Heart left ventricle (tissue), 16 donors: ENCODE data around the gene CACNA1C. TPM values are rescaled to one million over a fixed set of nuclear protein-coding genes. Genes with fewer than 3 reads are reported as not detected.

ENCODE experiments used
- ATAC-seq, 4 donors: fragments of 200-7000 bp; cut with Tn5 transposase; one replicate each; pipeline ENCODE4 v1.9.1; 2020 to 2022; ENCODE audit warnings: moderate library complexity in 4 of 4, mild to moderate bottlenecking in 3 of 4, moderate number of reproducible peaks in 1 of 4
- DNase-seq, 5 donors: peaks; one replicate each; pipeline ENCODE4 v3.0.0-alpha.2; 2020
- H3K27ac ChIP-seq, 12 donors: fragments of 200-600 bp; sonication (generic) in 4 of 12; one replicate each; pipeline versions ENCODE4 v1.5.0 to v1.8.0; 2016 to 2022; ENCODE audit warnings: mild to moderate bottlenecking in 2 of 12
- H3K27me3 ChIP-seq, 9 donors: fragments of 200-600 bp; sonication (generic) in 2 of 9; one replicate each; pipeline versions ENCODE4 v1.5.1 to v1.8.0; 2016 to 2022; ENCODE audit warnings: mild to moderate bottlenecking in 3 of 9
- H3K36me3 ChIP-seq, 9 donors: fragments of 200-600 bp; sonication (generic) in 2 of 9; one replicate each; pipeline versions ENCODE4 v1.5.0 to v1.8.0; 2018 to 2022; ENCODE audit warnings: mild to moderate bottlenecking in 2 of 9
- H3K4me1 ChIP-seq, 12 donors: fragments of 200-600 bp; sonication (generic) in 4 of 12; one replicate each; pipeline versions ENCODE4 v1.5.0 to v1.8.0; 2016 to 2022; ENCODE audit warnings: mild to moderate bottlenecking in 3 of 12
- H3K4me3 ChIP-seq, 12 donors: fragments of 200-600 bp; sonication (generic) in 4 of 12; one replicate each; pipeline versions ENCODE4 v1.5.0 to v1.8.0; 2017 to 2022; ENCODE audit warnings: mild to moderate bottlenecking in 9 of 12, moderate library complexity in 4 of 12
- H3K9me3 ChIP-seq, 12 donors: fragments of 200-600 bp; sonication (generic) in 4 of 12; one replicate each; pipeline versions ENCODE4 v1.5.0 to v1.8.0; 2016 to 2022; ENCODE audit warnings: mild to moderate bottlenecking in 1 of 12
- CTCF ChIP-seq, 12 donors: fragments of 200-600 bp; sonication (generic) in 4 of 12; IDR thresholded peaks; one replicate each; pipeline versions ENCODE4 v1.5.0 to v1.8.0; 2018 to 2022; ENCODE audit warnings: antibody characterized with exemption in 12 of 12, mild to moderate bottlenecking in 5 of 12
- POLR2A ChIP-seq, 2 donors: fragments of 450-650 bp; IDR thresholded peaks; one replicate each; pipeline ENCODE4 v1.6.1; 2017; ENCODE audit warnings: antibody characterized with exemption in 2 of 2, mild to moderate bottlenecking in 2 of 2, moderate library complexity in 2 of 2
- WGBS, 4 donors: extraction: QIAGEN DNeasy Blood & Tissue Kit in 2 of 4; methylation state at CpG; one replicate each; pipeline versions ENCODE4 v1.1.5 to v1.1.7; 2013 to 2018; 5-methylcytosine and 5-hydroxymethylcytosine counted together
- intact Hi-C, 10 donors: fragments of 100-400 bp; cut with DNase I; formaldehyde crosslinking; loops; one replicate each; pipeline versions ENCODE4 v1.11.1 to v1.14.2; 2022
- polyA plus RNA-seq, 2 donors: library from polyadenylated mRNA; stranded (reverse); fragments of 200-250 nt; gene quantifications; one replicate each; pipeline ENCODE4 v1.2.3, GENCODE V29; 2013
- total RNA-seq, 9 donors: library from RNA; depleted of rRNA in 2 of 9; stranded (reverse); fragments of >200 nt in 2 of 9; fragmentation: NEBNext Ultra II Directional in 3 of 9; extraction: Animal tissue kit (Norgen Biotek cat#: 25700) in 3 of 9; gene quantifications; one replicate each; pipeline versions ENCODE4 v1.1.0 to v1.2.4, GENCODE V29; 2016 to 2023
- donor health status: ischemic (EF 13 %, LVEDD 7.1; RV severe dilation, severe dysfunction).
- donor health status: healthy with polysubstance abuse.
- donor health status: DM: no; HTN: yes; CAD: no.
- donor health status: DM: no; HTN: no; CAD: no.
- donor health status: ischemic (EF 25% LVEDD 6.9; RV normal size, moderate dysfunction).
- donor health status: ischemic (EF 25% LVEDD 5.7; RV mildly dilated, moderate dysfunction).
- donor health status: healthy.
- donor health status: DM: yes; HTN: yes; CAD: no.
- donor health status: ischemic (EF 35%, LVEDD 5.7; RV mildly dilated, moderate dysfunction).
- donor health status: nonischemic (EF 11% LVEDD 7.7; RV severe dilation, severe dysfunction).
- donor health status: DM: yes; HTN: yes; CAD: no.
- donor health status: PGD.
- donor health status: ischemic (EF 29% LVEDD 5.4; RV normal size, mild dysfunction).
- donor health status: nonischemic (EF 23%, LVEDD 6.1; RV moderate dilation, normal function).

The CACNA1C gene
- total and polyA plus RNA-seq, 11 donors = 41.9 to 196 (median 164) TPM

GRCh38 chr12:2395354-2395977 is 342.7 kb downstream of the CACNA1C start:
- DNase-seq (peak in 4 of 5 donors; percentile 42 to 73 (median 50)), ATAC-seq (no peak)
- H3K4me3 ChIP-seq = no peak overlapping the region
- TF ChIP-seq POLR2A (IDR thresholded peaks at IDR 0.05) (no peak), CTCF (IDR thresholded peaks at IDR 0.05) (peak; percentile 65 to 86 (median 78))
- H3K4me1 ChIP-seq = peaks cover 3 to 65% (median 30%) of the 10 kb centered on the region in 12 donors
- no peaks in the 10 kb centered on the region for H3K9me3 ChIP-seq
- no peaks in the 10 kb centered on the region for H3K27me3 ChIP-seq
- no peaks in the 10 kb centered on the region for H3K36me3 ChIP-seq
- 65 to 71% (median 69%) methylated on average over 8 of the region's 8 CpGs for whole genome bisulfite sequencing, 4 donors
- intact Hi-C loops = loop anchor here in 1 of 10 donors (10.0 kb wide), 2 partner anchors 109 to 189 kb away; no protein-coding TSS in a partner anchor
- peak overlapping the region in 11 of 12 donors; percentile 12 to 77 (median 47) for H3K27ac ChIP-seq

- DNase-seq (peak; percentile 48 to 82 (median 75)), ATAC-seq (peak; percentile 36 to 63 (median 60))
- Histone ChIP-seq H3K4me1 (peaks cover 3 to 58% (median 27%) of the 10 kb centered on the region in 12 donors), H3K27ac (peak overlapping the region in 11 of 12 donors; percentile 12 to 77 (median 47)), H3K9me3 (no peaks in the 10 kb centered on the region), H3K4me3 (no peak overlapping the region), H3K36me3 (no peaks in the 10 kb centered on the region), H3K27me3 (no peaks in the 10 kb centered on the region)
- TF ChIP-seq CTCF (IDR thresholded peaks at IDR 0.05) = no peak
- no peak for TF ChIP-seq POLR2A (IDR thresholded peaks at IDR 0.05)
- intact Hi-C loops = loop anchor here in 1 of 10 donors (10.0 kb wide), 2 partner anchors 108 to 188 kb away; no protein-coding TSS in a partner anchor
- 40 to 52% (median 48%) methylated on average over 5 to 6 of the region's 6 CpGs for WGBS, 4 donors
Measured at GRCh38 chr12:2396448-2396871, 343.7 kb downstream of the CACNA1C start.

- Histone ChIP-seq H3K4me1 (peaks cover 3 to 64% (median 30%) of the 10 kb centered on the region in 12 donors), H3K9me3 (no peaks in the 10 kb centered on the region), H3K27me3 (no peaks in the 10 kb centered on the region), H3K36me3 (no peaks in the 10 kb centered on the region), H3K27ac (peak overlapping the region in 6 of 12 donors; percentile 2 to 77 (median 45)), H3K4me3 (no peak overlapping the region)
- intact Hi-C loops = loop anchor here in 1 of 10 donors (10.0 kb wide), 2 partner anchors 107 to 187 kb away; no protein-coding TSS in a partner anchor
- TF ChIP-seq POLR2A (IDR thresholded peaks at IDR 0.05) (no peak), CTCF (IDR thresholded peaks at IDR 0.05) (no peak)
- 75 to 91% (median 88%) methylated on average over 10 to 11 of the region's 11 CpGs for WGBS, 4 donors
- ATAC-seq = peak; percentile 28 to 71 (median 60)
- peak in 1 of 5 donors; percentile 44 for DNase-seq
Measured at GRCh38 chr12:2397356-2398045, 344.7 kb downstream of the CACNA1C start.

- Histone ChIP-seq H3K9me3 (no peaks in the 10 kb centered on the region), H3K4me3 (no peak overlapping the region), H3K27ac (peak overlapping the region in 1 of 12 donors; percentile 54), H3K27me3 (no peaks in the 10 kb centered on the region), H3K4me1 (peaks cover under 1 to 60% (median 24%) of the 10 kb centered on the region in 12 donors), H3K36me3 (no peaks in the 10 kb centered on the region)
- TF ChIP-seq POLR2A (IDR thresholded peaks at IDR 0.05) = no peak
- TF ChIP-seq CTCF (IDR thresholded peaks at IDR 0.05) = no peak
- no peak for DNase-seq
- 71 to 90% (median 75%) methylated on average over 2 of the region's 2 CpGs for WGBS, 4 donors
- intact Hi-C loops = no loop called here
- no peak for ATAC-seq
Measured at GRCh38 chr12:2401040-2401439, 348.3 kb downstream of the CACNA1C start.
